Measurements from ENCODE around the gene CD86.
A peak's percentile ranks its signal among the peaks of the same experiment; 100 is the strongest.
"Not testable (repeated sequence)": the region's sequence is repeated elsewhere in the genome, so short reads cannot be mapped to it uniquely, and the experiment has no call there.

The CD86 gene

DNA sequence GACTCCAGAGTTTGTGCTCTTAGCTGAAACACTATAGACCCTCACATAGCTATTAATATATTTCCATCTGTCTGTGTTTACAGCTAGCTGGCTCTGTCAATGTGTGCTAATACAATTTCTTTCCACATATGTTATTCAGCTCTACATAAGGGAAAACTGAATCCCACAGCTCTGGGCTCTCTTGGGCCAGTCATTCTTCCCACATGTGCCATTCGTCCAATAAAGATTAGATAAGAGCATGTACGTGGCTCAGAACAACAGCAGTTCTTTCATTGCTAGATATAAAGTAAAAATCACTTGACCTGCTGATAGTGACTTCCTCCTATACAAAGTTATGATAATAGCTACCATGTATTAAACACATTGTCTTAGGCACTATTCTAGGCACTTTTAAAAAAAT lies 30.4 kb upstream of the CD86 start:
- Histone ChIP-seq H3K4me1 (ENCODE audit: control insufficient read depth, insufficient read depth, low read length) (no peaks in the 10 kb centered on the region), H3K36me3 (ENCODE audit: control insufficient read depth, insufficient read depth, low read length) (no peaks in the 10 kb centered on the region), H3K9me3 (ENCODE audit: control insufficient read depth, insufficient read depth, low read length) (no peaks in the 10 kb centered on the region), H3K27me3 (ENCODE audit: control insufficient read depth, insufficient read depth, low read length) (peaks cover 5% of the 10 kb centered on the region), H3K4me3 (ENCODE audit: low read depth, low read length) (no peak overlapping the region), H3K9ac (ENCODE audit: low read depth, low read length) (no peak overlapping the region)

DNA sequence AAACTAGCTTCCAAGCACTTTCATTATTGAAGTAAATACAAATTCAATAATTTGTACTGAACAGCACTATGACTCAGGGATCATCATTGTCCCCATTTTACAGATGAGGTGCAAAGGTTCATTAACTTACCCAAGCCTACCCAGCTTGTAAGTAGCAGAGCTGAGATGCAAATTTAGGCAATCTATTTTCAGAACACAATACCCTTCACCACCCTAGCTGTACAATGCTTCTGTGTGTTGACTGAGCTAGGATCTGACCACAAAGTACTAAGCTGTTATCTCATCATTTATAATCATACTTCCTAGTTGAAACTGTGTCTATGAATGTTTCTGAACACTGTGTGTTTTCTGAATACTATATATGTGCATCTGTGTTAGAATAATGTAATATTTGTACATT lies 29.9 kb upstream of the CD86 start:
- H3K27me3 ChIP-seq (ENCODE audit: control insufficient read depth, insufficient read depth, low read length), result peaks cover 5% of the 10 kb centered on the region
- H3K4me3 ChIP-seq (ENCODE audit: low read depth, low read length), result no peak overlapping the region
- H3K9me3 ChIP-seq (ENCODE audit: control insufficient read depth, insufficient read depth, low read length), result no peaks in the 10 kb centered on the region
- H3K36me3 ChIP-seq (ENCODE audit: control insufficient read depth, insufficient read depth, low read length), result no peaks in the 10 kb centered on the region
- no peaks in the 10 kb centered on the region for H3K4me1 ChIP-seq (ENCODE audit: control insufficient read depth, insufficient read depth, low read length)
- no peak overlapping the region for H3K9ac ChIP-seq (ENCODE audit: low read depth, low read length)

DNA sequence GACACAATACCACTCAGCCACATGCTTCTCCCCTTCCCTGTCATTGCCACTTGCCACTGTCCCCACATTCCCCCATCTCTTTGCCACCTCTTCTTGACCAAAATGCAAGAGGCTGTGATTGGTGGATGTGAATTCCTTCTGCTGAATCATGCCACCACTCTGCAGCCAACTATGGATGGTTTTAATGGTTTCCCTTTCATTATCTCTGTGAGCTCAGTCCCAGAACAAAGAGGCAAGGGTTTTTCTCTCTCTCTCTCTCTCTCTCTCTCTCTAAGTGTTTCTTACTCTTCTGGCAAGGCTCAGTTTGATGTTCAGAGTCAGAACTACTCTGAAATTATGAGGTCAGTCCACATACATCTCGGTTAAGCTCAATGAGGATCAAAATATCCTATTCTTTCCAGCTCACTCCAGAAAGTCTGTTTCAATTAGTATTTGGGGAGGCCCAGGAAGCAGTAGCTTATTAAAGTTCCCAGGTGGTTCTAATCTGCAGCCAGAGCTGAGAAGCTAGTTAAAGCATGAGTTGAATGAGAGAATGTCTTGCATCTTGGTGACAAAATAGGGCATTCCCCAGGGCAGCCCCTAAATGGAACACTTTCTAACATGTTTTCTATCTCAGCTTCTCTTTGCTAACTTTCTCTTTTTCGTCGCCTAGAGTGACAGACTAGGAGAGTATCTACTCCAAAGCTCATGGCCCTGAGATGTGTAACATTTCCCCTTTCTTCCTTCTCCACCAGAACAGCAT lies 24.6 kb upstream of the CD86 start:
- Histone ChIP-seq H3K27me3 (ENCODE audit: control insufficient read depth, insufficient read depth, low read length) (no peaks in the 10 kb centered on the region), H3K9ac (ENCODE audit: low read depth, low read length) (no peak overlapping the region), H3K9me3 (ENCODE audit: control insufficient read depth, insufficient read depth, low read length) (no peaks in the 10 kb centered on the region), H3K36me3 (ENCODE audit: control insufficient read depth, insufficient read depth, low read length) (no peaks in the 10 kb centered on the region), H3K4me1 (ENCODE audit: control insufficient read depth, insufficient read depth, low read length) (no peaks in the 10 kb centered on the region), H3K4me3 (ENCODE audit: low read depth, low read length) (no peak overlapping the region)

DNA sequence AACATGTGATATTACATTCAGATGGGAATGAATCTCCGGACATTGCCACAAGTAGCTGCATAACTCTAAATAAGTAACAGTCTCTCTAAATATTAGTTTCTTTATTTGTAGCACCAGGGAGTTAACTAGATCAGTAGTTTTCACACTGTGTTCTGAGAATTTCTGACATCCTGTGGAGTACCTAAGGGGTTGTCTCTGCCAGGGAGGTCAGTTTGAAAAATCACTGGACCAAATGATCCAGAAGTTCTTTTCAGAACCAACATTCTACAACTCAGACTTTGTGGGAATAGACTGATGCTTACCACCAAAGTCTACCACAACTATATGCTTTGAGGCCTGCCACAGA lies 24.1 kb upstream of the CD86 start:
- H3K36me3 ChIP-seq (ENCODE audit: control insufficient read depth, insufficient read depth, low read length), result no peaks in the 10 kb centered on the region
- no peak overlapping the region for H3K4me3 ChIP-seq (ENCODE audit: low read depth, low read length)
- no peaks in the 10 kb centered on the region for H3K4me1 ChIP-seq (ENCODE audit: control insufficient read depth, insufficient read depth, low read length)
- H3K9ac ChIP-seq (ENCODE audit: low read depth, low read length), result no peak overlapping the region
- H3K9me3 ChIP-seq (ENCODE audit: control insufficient read depth, insufficient read depth, low read length), result no peaks in the 10 kb centered on the region
- H3K27me3 ChIP-seq (ENCODE audit: control insufficient read depth, insufficient read depth, low read length), result no peaks in the 10 kb centered on the region

DNA sequence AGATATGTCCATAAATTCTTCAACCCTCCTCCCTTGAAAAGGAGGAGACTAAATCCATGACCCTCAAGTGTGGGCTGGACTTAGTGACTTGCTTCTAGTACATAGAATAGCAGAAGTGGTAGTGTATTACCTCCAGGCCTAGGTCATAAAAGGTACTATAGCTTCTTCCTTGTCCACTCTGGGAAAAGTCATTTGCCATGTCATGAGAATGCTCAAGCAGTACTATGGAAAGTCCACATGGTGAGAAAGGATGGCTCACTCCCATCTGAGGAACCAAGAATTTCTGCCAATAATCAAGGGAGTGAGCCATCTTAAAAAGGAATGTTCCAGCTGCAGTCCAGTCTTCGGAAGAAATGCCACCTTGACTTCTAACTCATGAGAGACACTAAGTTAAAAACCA lies 22.6 kb upstream of the CD86 start:
- Histone ChIP-seq H3K9ac (ENCODE audit: low read depth, low read length) (no peak overlapping the region), H3K27me3 (ENCODE audit: control insufficient read depth, insufficient read depth, low read length) (no peaks in the 10 kb centered on the region), H3K36me3 (ENCODE audit: control insufficient read depth, insufficient read depth, low read length) (no peaks in the 10 kb centered on the region), H3K4me1 (ENCODE audit: control insufficient read depth, insufficient read depth, low read length) (no peaks in the 10 kb centered on the region), H3K9me3 (ENCODE audit: control insufficient read depth, insufficient read depth, low read length) (peaks cover 6% of the 10 kb centered on the region), H3K4me3 (ENCODE audit: low read depth, low read length) (no peak overlapping the region)

DNA sequence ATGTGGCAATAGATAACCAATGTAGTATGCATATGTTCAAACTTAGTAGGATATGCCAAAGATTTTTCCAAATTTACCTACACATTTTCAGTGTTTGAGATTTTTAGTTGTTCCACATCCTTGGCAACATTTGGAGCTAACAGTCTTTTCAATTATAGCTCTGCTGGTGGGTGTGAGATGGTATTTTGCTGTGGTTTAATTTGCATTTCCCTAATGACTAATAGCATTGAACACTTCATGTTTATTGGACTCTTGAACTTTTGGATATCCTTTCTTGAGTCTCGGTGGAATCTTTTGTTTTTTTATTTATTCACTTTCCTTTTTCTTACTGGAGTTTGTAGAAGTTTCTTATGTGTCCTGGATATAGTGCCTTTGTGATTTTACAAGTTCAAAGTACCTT lies 22.1 kb upstream of the CD86 start:
- peaks cover 6% of the 10 kb centered on the region for H3K9me3 ChIP-seq (ENCODE audit: control insufficient read depth, insufficient read depth, low read length)

DNA sequence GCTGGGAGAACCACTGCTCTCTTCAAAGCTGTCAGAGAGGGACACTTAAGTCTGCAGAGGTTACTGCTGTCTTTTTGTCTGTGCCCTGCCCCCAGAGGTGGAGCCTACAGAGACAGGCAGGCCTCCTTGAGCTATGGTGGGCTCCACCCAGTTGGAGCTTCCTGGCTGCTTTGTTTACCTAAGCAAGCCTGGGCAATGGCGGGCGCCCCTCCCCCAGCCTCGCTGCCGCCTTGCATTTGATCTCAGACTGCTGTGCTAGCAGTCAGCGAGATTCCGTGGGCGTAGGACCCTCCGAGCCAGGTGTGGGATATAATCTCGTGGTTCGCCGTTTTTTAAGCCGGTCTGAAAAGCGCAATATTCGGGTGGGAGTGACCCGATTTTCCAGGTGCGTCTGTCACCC lies 7.9 kb upstream of the CD86 start:
- not testable (repeated sequence) for H3K4me1 ChIP-seq (ENCODE audit: control insufficient read depth, insufficient read depth, low read length); H3K9ac ChIP-seq (ENCODE audit: low read depth, low read length); H3K9me3 ChIP-seq (ENCODE audit: control insufficient read depth, insufficient read depth, low read length); H3K36me3 ChIP-seq (ENCODE audit: control insufficient read depth, insufficient read depth, low read length); H3K27me3 ChIP-seq (ENCODE audit: control insufficient read depth, insufficient read depth, low read length)
- peak overlapping the region; percentile 22 for H3K4me3 ChIP-seq (ENCODE audit: low read depth, low read length)

More for the DNA sequence above, 22.1 kb upstream of the CD86 start:
- Histone ChIP-seq H3K9ac (ENCODE audit: low read depth, low read length) (no peak overlapping the region), H3K4me3 (ENCODE audit: low read depth, low read length) (no peak overlapping the region), H3K36me3 (ENCODE audit: control insufficient read depth, insufficient read depth, low read length) (no peaks in the 10 kb centered on the region), H3K4me1 (ENCODE audit: control insufficient read depth, insufficient read depth, low read length) (no peaks in the 10 kb centered on the region), H3K27me3 (ENCODE audit: control insufficient read depth, insufficient read depth, low read length) (no peaks in the 10 kb centered on the region)

DNA sequence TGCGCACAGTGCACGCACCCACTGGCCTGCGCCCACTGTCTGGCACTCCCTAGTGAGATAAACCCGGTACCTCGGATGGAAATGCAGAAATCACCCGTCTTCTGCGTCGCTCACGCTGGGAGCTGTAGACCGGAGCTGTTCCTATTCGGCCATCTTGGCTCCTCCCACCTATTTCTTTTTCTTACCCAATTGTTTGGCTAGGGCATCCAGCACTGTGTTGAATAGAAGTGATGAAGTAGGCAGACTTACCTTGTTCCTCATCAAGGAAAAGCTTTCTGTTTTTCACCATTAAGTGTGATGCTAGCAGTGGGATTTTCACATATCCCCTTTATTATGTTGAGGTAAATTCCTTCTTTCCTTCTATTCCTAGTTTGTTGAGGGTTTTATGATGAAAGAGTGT lies 7.4 kb upstream of the CD86 start:
- peak overlapping the region; percentile 22 for H3K4me3 ChIP-seq (ENCODE audit: low read depth, low read length)
- H3K27me3 ChIP-seq (ENCODE audit: control insufficient read depth, insufficient read depth, low read length); H3K36me3 ChIP-seq (ENCODE audit: control insufficient read depth, insufficient read depth, low read length); H3K4me1 ChIP-seq (ENCODE audit: control insufficient read depth, insufficient read depth, low read length); H3K9ac ChIP-seq (ENCODE audit: low read depth, low read length); H3K9me3 ChIP-seq (ENCODE audit: control insufficient read depth, insufficient read depth, low read length): not testable (repeated sequence)

DNA sequence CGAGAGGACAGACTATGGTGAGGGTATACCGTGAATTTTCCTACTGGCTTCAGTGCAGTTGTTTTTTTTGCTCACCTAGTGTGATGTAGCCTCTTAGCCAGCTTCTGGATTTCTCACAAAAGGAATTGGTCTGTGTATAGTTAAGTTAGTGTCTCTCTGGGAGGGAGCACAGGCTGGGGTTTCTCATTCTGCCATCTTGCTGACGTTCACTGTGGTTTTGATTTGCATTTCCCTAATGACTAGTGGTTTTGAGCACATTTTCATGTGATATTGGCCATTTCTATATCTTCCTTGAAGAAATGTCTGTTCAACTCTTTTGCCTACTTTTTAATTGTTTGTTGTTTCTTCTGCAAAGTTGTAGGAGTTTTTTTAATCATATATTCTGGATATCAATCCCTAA lies 2.2 kb upstream of the CD86 start:
- Histone ChIP-seq H3K4me1 (ENCODE audit: control insufficient read depth, insufficient read depth, low read length) (peaks cover 6% of the 10 kb centered on the region), H3K36me3 (ENCODE audit: control insufficient read depth, insufficient read depth, low read length) (no peaks in the 10 kb centered on the region), H3K27me3 (ENCODE audit: control insufficient read depth, insufficient read depth, low read length) (no peaks in the 10 kb centered on the region), H3K4me3 (ENCODE audit: low read depth, low read length) (no peak overlapping the region), H3K9ac (ENCODE audit: low read depth, low read length) (no peak overlapping the region), H3K9me3 (ENCODE audit: control insufficient read depth, insufficient read depth, low read length) (no peaks in the 10 kb centered on the region)

DNA sequence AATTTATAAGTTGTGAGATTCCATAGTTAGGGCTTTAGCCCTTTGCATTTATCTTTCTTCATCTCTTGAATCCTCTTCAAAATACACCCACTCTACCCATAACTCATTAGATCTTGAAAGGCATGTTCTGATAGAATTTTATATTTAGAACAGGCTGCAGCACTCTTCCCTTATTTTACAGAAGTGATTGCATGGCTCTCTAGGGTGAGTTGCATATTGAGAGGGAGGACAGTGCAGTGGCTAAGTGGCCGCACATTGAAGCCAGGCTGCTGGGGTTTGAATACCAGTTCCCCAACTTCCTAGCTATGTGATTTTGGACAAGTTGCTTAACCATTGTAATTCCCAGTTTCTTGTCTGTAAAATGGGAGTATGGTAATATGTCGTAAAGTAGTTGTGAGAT lies 2.5 kb downstream of the CD86 start:
- Histone ChIP-seq H3K4me3 (ENCODE audit: low read depth, low read length) (no peak overlapping the region), H3K9me3 (ENCODE audit: control insufficient read depth, insufficient read depth, low read length) (no peaks in the 10 kb centered on the region), H3K27me3 (ENCODE audit: control insufficient read depth, insufficient read depth, low read length) (no peaks in the 10 kb centered on the region), H3K4me1 (ENCODE audit: control insufficient read depth, insufficient read depth, low read length) (peaks cover 6% of the 10 kb centered on the region), H3K36me3 (ENCODE audit: control insufficient read depth, insufficient read depth, low read length) (no peaks in the 10 kb centered on the region), H3K9ac (ENCODE audit: low read depth, low read length) (no peak overlapping the region)

DNA sequence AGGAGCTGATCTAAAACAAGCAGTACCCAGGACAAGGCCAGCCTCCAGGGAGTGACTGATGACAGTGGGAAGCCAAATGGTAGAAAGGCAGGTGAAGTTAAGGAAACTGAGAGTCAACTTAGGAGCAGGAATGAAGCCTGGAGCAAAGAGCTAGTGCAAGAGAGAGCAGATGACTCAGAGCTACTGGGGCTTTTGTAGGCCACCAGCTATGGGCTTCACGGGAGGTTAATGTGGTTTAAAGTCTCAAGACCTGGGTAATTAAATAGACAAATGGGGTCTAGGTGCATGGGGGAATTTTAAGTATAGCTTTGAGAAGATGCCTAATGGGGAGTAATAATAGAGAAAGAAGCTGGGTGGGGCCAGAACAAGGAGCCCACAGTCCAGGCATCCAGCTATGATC lies 3.1 kb downstream of the CD86 start:
- Histone ChIP-seq H3K9ac (ENCODE audit: low read depth, low read length) (no peak overlapping the region), H3K27me3 (ENCODE audit: control insufficient read depth, insufficient read depth, low read length) (no peaks in the 10 kb centered on the region), H3K4me3 (ENCODE audit: low read depth, low read length) (no peak overlapping the region), H3K36me3 (ENCODE audit: control insufficient read depth, insufficient read depth, low read length) (no peaks in the 10 kb centered on the region), H3K9me3 (ENCODE audit: control insufficient read depth, insufficient read depth, low read length) (no peaks in the 10 kb centered on the region), H3K4me1 (ENCODE audit: control insufficient read depth, insufficient read depth, low read length) (peaks cover 6% of the 10 kb centered on the region)

DNA sequence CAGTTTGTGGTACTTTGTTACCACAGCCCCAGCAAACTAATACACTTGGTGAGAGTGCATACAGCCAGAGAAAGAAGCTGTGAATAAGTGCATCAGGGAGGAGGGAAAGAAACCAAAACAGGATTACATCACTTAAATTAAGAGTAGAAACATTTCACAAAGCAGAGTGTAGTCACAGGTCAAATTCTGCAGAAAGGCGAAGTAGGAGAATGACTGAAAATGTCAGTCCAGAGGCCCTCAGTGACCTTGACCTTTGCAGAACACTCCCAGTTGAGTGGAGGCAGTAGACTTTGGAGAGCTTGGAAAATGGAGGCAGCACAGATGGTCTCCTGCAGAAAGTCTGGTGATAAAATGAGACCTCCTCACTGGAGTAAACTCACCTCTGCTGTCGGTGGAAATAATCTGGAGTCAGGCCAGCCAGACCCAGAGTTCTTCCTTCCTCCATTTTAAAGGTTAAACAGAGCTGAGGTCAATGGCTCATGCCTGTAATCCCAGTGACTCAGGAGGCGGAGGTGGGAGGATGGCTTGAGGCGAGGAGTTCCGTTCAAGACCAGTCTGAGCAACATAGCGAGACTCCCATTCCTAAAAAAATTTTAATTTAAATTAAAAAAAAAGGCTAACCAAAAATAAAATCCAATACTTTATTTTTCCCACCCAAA lies 5.0 kb downstream of the CD86 start:
- Histone ChIP-seq H3K4me1 (ENCODE audit: control insufficient read depth, insufficient read depth, low read length) (peaks cover 1% of the 10 kb centered on the region), H3K36me3 (ENCODE audit: control insufficient read depth, insufficient read depth, low read length) (no peaks in the 10 kb centered on the region), H3K9me3 (ENCODE audit: control insufficient read depth, insufficient read depth, low read length) (no peaks in the 10 kb centered on the region), H3K9ac (ENCODE audit: low read depth, low read length) (no peak overlapping the region), H3K27me3 (ENCODE audit: control insufficient read depth, insufficient read depth, low read length) (no peaks in the 10 kb centered on the region), H3K4me3 (ENCODE audit: low read depth, low read length) (no peak overlapping the region)
